PFSK-1 (cell line): ENCODE data around the gene LRRC4B.

Experiments
- FOXP2 ChIP-seq: optimal IDR thresholded peaks from 2 replicates; pipeline ENCODE3; 2011; ENCODE audit warnings: borderline replicate concordance, control low read depth, inconsistent platforms; ENCODE audit not compliant: insufficient read depth; ENCODE audit errors: extremely low read length, extremely low read depth
- POLR2AphosphoS5 ChIP-seq: IDR thresholded peaks from 2 replicates; pipeline ENCODE4 v1.6.1; 2012; ENCODE audit warnings: low read depth, mild to moderate bottlenecking, control low read depth, low read length, moderate library complexity
- SIN3A ChIP-seq: IDR thresholded peaks from 2 replicates; pipeline ENCODE4 v1.6.1; 2012; ENCODE audit warnings: mild to moderate bottlenecking, low read length, moderate library complexity, borderline replicate concordance; ENCODE audit not compliant: insufficient read depth
- TAF1 ChIP-seq: IDR thresholded peaks from 2 replicates; pipeline ENCODE4 v1.6.1; 2012; ENCODE audit warnings: low read length, control low read depth, borderline replicate concordance; ENCODE audit not compliant: insufficient read depth
- TF ChIP-seq, protein P1 (sequence below), 2 experiments: IDR thresholded peaks; 2 replicates each; pipeline versions ENCODE4 v1.6.1 to v1.8.0; 2011 to 2012; ENCODE audit warnings: low read depth in 2 of 2, low read length in 2 of 2, control low read depth in 1 of 2, inconsistent platforms in 1 of 2, mild to moderate bottlenecking in 1 of 2, moderate library complexity in 1 of 2; ENCODE audit not compliant: insufficient read depth in 1 of 2

The LRRC4B gene

GRCh38 chr19:50517704-50518075 is 50.5 kb downstream of the LRRC4B start:
- TF ChIP-seq FOXP2 (no peak), POLR2AphosphoS5 (no peak), TAF1 (no peak), SIN3A (no peak)
- TF ChIP-seq, protein P1, sequence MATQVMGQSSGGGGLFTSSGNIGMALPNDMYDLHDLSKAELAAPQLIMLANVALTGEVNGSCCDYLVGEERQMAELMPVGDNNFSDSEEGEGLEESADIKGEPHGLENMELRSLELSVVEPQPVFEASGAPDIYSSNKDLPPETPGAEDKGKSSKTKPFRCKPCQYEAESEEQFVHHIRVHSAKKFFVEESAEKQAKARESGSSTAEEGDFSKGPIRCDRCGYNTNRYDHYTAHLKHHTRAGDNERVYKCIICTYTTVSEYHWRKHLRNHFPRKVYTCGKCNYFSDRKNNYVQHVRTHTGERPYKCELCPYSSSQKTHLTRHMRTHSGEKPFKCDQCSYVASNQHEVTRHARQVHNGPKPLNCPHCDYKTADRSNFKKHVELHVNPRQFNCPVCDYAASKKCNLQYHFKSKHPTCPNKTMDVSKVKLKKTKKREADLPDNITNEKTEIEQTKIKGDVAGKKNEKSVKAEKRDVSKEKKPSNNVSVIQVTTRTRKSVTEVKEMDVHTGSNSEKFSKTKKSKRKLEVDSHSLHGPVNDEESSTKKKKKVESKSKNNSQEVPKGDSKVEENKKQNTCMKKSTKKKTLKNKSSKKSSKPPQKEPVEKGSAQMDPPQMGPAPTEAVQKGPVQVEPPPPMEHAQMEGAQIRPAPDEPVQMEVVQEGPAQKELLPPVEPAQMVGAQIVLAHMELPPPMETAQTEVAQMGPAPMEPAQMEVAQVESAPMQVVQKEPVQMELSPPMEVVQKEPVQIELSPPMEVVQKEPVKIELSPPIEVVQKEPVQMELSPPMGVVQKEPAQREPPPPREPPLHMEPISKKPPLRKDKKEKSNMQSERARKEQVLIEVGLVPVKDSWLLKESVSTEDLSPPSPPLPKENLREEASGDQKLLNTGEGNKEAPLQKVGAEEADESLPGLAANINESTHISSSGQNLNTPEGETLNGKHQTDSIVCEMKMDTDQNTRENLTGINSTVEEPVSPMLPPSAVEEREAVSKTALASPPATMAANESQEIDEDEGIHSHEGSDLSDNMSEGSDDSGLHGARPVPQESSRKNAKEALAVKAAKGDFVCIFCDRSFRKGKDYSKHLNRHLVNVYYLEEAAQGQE (IDR thresholded peaks at IDR 0.05; ENCODE audit: insufficient read depth in 1 of 2, low read depth in 2 of 2, low read length in 2 of 2): no peak

GRCh38 chr19:50516964-50517703 is 51.1 kb downstream of the LRRC4B start:
- TF ChIP-seq POLR2AphosphoS5: no peak
- TF ChIP-seq TAF1: no peak
- TF ChIP-seq FOXP2: no peak
- TF ChIP-seq SIN3A: no peak
- TF ChIP-seq, protein P1 (IDR thresholded peaks at IDR 0.05; ENCODE audit: insufficient read depth in 1 of 2, low read depth in 2 of 2, low read length in 2 of 2): no peak

- TF ChIP-seq, protein P1 (IDR thresholded peaks at IDR 0.05; ENCODE audit: insufficient read depth in 1 of 2, low read depth in 2 of 2, low read length in 2 of 2): no peak
- no peak for TF ChIP-seq SIN3A
- no peak for TF ChIP-seq POLR2AphosphoS5
- TF ChIP-seq FOXP2: no peak
- TF ChIP-seq TAF1: no peak
Observed at GRCh38 chr19:50516456-50516855, 51.8 kb downstream of the LRRC4B start.

DNA sequence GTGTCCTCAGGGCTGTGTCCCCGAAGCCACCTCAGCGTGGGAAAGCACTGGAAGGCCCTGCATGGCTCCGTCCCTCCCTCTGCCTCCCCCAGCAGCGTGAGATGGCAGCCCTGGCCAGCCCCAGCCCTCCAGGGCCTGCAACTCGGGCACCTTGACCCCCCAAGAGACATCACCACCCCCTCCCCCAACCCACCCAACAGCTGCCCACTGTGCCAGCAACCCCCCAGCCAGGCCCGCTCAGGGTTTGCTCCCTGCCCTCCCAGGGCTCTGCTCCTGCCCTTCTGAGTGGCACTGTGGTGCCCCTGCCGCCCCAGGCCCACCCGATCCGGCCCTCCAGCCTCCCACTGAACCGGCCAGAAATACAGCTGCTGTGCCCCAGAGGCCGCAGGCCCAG is 53.1 kb downstream of the LRRC4B start:
- TF ChIP-seq TAF1: no peak
- TF ChIP-seq, protein P1 (IDR thresholded peaks at IDR 0.05; ENCODE audit: insufficient read depth in 1 of 2, low read depth in 2 of 2, low read length in 2 of 2): no peak
- no peak for TF ChIP-seq SIN3A
- TF ChIP-seq FOXP2: no peak
- TF ChIP-seq POLR2AphosphoS5: no peak
